Measurements from ENCODE around the gene LINGO1.

Gene LINGO1

DNA sequence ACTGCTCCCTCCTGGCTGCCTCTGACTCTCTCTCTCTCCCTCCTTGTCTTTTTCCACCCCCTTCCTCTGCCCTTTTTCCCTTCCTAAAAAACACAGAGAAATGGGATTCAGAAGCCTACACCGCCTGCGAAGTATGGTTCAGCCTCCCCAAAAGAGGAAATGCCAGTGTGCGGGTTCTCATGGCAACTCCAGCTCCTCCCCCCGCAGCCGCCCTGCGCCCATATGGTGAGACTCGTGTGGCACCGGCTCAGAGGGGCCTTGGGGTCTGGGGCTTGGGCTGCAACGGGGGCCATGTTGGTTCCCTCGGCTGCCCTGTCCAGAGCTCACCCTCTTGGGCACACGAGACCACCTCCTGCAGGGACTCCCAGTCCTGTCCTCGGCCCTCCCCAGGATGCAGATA lies 23.6 kb upstream of the LINGO1 start:
- DNase-seq (ENCODE audit: low read depth in 2 of 2): no peak

DNA sequence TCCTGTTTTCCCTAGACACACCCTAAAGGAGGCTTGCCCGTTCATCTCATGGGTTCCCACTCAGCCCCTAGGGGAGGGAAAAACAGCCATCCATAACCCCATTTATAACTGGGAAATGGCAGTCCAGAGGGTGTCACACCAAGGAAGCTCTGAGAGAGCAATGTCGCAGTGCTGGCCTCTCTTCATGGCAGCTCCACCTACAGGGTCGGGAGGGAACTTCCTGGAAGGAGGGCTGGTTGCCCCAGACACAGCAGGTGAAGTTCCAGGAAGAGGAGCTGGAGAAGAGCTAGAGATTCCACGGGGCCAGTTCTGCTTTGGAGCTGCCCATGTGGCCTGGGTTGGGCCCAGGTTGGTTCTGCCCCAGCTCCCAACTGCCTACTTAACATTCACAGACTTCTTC lies 22.3 kb upstream of the LINGO1 start:
- DNase-seq (ENCODE audit: low read depth in 2 of 2): no peak

DNA sequence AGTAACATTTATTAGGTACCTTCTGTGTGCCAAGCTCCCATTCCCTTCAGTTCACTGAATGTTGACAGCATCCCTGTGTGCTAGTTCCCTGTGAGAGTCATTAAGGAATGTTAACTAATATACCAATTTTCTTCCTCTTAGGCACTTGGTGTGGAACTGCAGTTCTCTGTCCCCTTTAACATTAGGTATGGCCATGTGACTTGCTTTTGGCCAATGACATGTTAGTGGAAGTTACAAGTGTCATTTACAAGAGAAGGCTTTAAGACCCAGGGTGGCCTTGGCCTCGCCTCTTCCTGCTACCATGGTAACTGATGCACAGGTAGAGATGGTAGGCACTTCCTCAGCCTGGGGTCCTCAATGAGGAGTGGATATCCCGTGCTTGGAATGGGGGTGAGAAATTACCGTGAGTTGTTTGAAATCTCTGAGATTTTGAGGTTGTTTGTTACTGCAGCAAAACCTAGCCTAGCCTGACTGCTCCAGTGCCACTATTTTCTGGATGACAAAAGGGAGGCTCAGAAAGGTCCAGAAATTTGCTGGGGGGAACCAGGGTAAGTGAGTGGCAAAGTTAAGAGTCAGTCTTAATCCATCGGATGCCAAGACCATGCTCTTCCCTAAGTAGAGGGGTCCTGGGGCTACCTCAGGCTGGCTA lies 21.2 kb upstream of the LINGO1 start:
- no peak for DNase-seq (ENCODE audit: low read depth in 2 of 2)

DNA sequence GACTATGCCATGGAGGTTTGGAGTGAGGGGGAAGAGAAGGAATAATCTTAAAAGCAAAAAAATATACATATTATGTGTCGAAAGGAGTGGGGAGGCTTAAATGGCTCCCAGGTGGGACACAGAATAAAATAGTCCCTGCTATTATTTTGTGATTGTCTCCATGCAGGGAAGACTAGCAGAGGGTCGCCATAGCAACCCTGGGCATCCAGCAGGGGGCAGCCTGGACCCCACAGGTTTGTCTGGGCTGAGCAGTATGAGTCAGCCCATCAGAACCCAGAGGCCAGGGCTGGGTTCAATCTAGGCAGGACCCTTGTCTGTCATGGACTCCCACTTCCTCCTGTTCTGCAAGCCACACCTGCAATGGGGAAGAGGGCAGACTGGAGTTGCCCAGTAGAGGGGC lies 17.6 kb upstream of the LINGO1 start:
- DNase-seq (ENCODE audit: low read depth in 2 of 2): peak; percentile 23 to 26

DNA sequence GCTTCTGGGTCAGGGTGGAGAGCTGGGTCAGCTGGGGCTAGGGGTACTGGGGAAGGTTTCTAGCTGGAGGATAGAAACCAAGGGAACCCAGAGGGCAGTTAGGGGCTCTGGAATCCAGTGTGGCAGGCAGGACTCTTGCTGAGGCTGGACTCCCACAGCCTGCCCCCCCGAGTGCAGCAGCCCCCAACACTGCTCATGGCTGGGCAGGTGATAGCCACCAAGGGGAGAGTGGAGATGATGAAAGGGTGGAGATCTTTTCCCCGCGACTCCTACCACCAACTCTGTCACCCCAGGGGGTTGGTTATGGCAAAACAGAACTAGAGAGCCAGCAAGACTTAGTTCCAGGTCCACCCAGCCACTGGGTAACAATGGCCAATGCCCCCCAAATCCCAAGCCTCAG lies 16.9 kb upstream of the LINGO1 start:
- DNase-seq (ENCODE audit: low read depth in 2 of 2): no peak

DNA sequence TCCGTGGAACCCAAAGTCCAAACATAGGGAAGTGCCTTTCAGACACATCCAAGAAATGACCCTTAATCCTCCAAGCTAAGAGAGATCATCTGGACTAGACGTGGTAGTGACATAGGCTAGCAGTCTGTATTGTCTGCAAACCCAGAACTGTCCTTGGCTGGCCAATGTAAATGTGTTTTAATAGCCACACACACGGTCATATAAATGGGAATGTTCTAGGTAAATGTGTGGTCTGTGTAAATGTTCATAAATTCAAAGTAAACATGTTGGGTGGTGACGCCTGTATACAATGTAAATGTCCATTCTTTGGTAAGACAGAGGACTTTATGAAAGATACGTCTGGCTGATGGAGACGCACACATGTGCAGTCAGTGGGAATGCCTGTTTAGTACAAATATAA lies 16.3 kb upstream of the LINGO1 start:
- DNase-seq (ENCODE audit: low read depth in 2 of 2): no peak

DNA sequence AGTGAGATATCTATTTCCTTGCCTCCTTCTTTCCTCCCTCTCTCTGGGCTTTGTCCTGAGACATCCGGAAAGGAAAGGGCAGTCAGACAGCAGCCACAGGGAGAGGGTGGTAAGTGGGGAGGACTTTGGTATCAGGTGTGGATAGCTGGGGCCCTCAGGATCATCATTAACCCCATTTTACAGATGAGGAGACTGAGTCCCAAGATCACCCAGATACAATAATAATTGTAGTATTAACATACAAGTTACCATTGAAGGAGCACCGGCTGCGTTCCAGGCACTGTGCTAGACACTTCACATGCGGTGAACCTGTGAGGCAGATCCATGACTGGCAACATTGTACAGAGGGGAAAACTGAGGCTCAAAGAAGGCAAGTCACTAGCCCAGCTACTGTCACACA lies 15.2 kb upstream of the LINGO1 start:
- no peak for DNase-seq (ENCODE audit: low read depth in 2 of 2)

GRCh38 chr15:77646104-77646694 lies 13.5 kb upstream of the LINGO1 start:
- DNase-seq (ENCODE audit: low read depth in 2 of 2): no peak

DNA sequence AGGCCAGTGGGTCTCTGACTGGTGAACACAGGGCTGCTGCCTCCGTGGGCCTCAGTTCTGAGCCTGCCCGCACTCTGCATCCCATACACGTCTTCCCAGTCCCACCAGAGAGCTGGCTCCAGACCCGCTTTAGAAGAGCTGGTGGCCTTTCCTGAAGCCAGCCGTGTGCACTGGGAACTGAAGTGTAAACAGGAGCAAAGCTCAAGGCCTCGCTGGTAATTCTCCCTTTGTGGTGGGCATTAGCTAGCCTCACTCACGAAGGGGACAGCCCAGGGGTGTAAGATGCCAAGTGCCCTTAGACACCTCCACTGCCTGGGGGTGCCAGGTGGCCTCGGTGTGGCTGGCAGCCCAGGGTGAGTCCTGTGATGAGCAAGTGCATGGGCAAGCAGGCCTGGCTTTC lies 12.9 kb upstream of the LINGO1 start:
- no peak for DNase-seq (ENCODE audit: low read depth in 2 of 2)

DNA sequence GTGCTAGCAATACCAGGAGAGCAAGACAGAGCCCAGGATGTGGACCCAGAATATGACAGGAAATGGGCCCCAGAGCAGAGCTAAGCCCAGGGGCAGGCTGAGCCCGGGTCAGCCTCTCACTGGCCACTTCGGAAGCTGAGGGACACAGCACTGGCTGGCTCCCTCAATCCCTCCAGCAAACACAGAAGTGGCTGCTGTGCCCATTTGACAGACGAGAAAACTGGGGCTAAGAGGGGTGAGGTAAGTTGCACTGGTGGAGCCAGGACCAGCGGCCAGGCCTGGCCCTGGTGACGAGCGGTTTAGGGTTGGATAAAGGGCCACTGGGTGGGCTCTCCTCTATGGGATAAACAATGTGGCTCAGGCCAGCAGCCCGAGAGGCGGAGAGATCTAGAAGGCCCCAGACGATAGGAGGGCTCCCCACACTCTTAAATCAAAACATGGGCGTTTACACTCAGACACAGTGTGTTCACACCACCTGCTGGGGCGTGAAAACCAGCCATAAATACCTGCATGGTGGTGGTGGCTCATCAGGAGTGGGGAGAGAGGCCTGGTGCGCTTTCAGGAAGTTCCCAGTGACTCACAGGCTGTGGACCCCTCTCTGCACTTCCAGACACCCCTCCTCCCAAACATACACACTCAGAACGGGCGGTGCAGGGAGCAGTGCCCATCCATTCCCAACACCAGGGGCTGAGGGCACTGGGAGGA lies 12.0 kb upstream of the LINGO1 start:
- DNase-seq (ENCODE audit: low read depth in 2 of 2): no peak

- no peak for DNase-seq (ENCODE audit: low read depth in 2 of 2)
These were observed 11.1 kb upstream of the LINGO1 start for GRCh38 chr15:77643764-77644163.

DNA sequence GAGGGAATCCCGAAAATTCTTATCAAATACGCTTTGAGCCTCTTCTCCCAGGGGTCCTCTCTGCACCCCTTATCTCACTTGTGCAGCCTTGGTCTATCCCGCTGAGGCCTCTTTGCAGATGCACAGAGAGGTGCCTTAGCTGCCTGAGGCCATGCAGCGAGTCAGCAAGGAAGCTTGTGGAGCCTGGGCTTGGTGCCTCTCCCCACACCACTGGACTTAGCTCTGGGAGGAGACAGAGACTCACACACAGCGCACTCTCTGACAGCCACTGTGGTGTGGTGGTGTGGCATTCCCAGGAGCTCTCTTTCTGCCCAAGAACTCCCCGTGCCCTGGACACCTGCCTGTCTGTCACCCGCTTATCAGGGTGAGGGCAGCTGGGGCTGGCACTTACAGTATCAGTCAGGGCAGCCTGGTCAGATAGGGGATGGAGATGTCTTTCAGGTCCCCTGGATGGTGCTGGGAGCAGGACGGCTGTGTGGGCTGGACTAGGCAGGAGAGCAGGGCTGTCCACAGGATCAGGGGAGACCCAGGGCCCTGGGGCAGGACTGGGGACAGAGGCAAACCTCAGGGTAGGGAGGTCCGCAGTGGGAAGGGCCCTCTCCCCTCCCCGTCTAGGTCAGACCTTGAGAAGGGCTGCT lies 10.2 kb upstream of the LINGO1 start:
- DNase-seq (ENCODE audit: low read depth in 2 of 2): no peak

GRCh38 chr15:77641999-77642398 lies 9.3 kb upstream of the LINGO1 start:
- DNase-seq (ENCODE audit: low read depth in 2 of 2): no peak

DNA sequence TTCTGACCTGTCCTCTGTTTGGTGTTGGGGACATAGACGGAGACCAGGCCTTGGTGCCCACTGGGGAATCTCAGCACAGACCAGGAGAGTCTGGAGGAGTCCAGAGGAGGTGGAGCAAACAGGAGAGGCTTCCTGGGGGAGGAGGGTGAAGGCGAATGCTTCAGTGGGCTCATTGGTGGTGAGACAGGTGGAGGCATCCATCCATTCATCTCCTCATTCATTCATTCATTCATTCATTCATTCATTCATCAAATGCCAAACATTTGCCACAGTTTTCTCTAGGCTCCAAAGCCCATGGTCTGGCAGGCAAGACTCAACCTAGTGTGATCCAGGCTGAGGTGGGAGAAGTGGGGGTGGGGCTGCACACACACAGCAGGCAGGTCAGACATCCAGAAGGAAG lies 7.9 kb upstream of the LINGO1 start:
- DNase-seq (ENCODE audit: low read depth in 2 of 2): no peak

DNA sequence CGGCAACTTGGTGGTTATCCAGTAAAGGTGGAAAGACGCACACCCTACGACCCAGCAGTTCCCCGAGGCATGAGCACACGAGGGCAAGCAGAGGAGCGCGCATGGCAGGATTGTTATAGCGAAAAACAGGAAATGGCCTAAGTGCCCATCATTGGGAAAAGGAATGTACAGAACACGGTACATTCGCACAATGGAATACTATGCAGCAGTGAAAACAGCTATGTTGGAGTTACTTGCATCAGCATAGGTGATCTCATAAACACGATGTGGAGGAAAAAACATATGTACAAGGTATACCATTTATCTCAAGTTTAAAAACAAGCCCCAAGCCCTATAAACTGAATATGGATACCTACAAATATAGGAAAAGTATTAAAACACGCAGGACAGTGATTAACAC lies 6.7 kb upstream of the LINGO1 start:
- DNase-seq (ENCODE audit: low read depth in 2 of 2): no peak

- no peak for DNase-seq (ENCODE audit: low read depth in 2 of 2)
These were observed 5.4 kb upstream of the LINGO1 start for GRCh38 chr15:77637851-77638692.

DNA sequence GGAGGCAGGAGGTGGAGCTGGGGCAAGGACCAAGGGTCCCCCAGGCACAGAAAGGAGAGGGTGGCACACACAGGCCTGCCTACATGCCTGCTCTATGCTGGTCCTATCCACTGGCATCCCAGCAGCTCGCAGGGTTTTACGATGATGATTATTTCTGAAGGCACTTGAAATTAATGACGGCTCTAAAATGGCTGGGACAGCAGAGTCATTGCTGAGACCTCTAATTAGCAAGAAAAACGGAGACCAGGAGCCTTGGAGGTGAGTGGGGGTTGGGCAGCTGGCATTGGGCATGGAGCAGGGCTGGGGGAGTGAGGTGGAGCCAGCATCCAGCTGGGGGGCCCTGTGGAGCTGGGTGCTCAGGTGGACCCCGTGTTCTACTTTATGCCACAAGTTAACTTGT lies 3.5 kb upstream of the LINGO1 start:
- no peak for DNase-seq (ENCODE audit: low read depth in 2 of 2)

DNA sequence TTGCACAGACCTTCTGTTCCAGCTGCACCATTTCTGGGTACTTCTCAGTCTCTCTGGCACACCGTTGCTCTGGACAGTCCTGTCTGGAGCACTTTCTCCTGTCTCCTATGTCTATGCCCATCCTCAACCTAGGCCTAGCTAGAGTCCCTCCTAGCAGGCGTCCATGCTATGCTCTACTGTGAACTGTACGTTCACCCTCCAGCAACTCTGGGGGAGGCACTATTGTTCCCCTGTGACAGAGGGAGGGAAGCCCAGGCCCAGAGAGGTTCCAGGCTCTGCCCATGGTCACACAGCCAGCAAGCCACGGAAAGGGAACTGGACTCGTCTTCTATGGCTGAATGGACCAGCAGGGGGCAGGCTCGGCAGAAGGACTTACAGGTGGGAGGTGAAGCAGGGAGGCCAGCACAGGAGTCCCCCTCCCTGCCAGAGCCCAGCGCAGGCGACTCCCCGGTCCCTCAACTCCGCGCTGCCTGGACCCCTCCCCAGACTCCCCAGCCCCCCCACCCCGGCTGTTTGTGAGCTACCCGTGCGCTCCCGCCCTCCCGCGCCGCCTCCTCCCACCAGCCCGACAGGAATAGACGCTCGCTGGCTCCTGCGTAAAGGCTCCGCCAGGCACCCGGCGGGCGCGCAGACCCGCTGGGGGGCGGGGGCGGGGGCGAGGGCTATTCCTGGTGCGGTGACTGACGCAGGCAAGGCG lies 1.7 kb upstream of the LINGO1 start:
- peak; percentile 59 to 65 for DNase-seq (ENCODE audit: low read depth in 2 of 2)

DNA sequence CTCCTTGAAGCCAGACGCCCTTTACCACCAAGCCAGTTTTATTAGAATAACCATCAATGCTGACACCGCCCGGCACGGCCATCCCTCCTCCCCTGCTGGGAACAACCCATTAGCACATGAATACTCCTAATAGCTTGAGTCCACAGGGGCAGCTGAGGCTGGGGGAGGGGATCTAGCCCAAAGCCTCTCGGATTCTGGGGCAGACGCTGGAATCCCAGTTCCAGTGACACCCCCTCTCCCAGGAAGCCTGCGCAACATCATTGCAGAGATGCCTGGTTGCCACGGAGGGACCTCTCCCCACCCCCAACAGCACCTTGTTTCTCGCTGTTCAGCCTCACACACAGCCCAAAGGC lies 1.2 kb upstream of the LINGO1 start:
- DNase-seq (ENCODE audit: low read depth in 2 of 2): no peak

DNA sequence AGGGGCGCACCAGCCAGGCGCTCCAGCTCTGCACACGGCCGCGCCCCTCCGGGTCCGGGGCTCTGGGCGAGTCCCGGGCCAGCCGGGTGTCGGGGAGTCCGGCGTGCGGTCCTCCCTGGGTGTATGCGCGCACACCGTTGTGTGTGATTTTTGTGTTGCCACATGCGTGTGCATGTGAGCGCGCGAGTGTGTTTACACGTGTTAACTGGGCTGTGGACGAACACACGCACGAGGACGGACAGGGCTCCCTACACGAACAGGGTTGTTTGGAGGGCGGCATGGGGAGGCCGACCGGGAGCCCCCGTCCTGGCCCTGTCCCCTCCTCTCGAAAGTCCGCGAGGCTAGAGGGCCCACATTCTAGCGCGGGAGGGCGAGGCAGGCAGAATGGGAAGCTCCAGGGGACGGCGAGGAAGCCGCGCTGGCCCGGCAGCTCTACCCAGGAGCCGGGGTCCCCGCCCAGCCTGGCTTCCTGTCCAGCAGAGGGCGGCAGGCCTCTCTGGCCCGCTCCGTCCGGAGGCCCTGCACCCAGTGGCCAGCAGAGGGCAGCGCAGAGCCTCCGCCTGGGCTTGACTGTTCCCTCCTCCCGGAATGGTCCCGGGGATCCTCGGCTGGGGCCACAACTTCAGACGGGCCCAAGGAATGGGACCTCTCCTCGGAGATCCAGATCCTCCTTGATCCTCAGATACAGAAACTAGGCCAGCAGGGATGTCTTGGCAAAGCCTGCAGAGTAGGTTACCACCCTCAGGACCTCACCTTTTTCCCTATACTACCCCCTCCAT lies 611 bp upstream of the LINGO1 start:
- DNase-seq (ENCODE audit: low read depth in 2 of 2): peak; percentile 66 to 74

Measured in stimulated activated CD8-positive, alpha-beta memory T cell treated with anti-CD3 and anti-CD28 coated beads, Interleukin-2, amount 100 ng/mL, for 48 hours (primary cell).